H1 (cell line): ENCODE measurements around the gene MRRF. TPM values are rescaled to one million over a fixed set of nuclear protein-coding genes. Genes with fewer than 3 reads are reported as not detected.

ENCODE experiments used
- CTCF ChIA-PET: fragments of 300-600 bp; sonication (Branson Sonifier 250); formaldehyde crosslinking; loops from one replicate; lab custom pipeline; 2021; ENCODE audit not compliant: partially characterized antibody; lab: Charles Lee
- POLR2A ChIA-PET: fragments of 300-600 bp; sonication (Branson Sonifier 250); formaldehyde crosslinking; loops from one replicate; lab custom pipeline; 2021; ENCODE audit warnings: inconsistent platforms; ENCODE audit not compliant: partially characterized antibody; lab: Charles Lee
- DNase-seq, 2 experiments: peaks; one replicate each; pipeline versions ENCODE4 v3.0.0 to v3.0.0-alpha.2; 2010 to 2022; ENCODE audit warnings: low spot score in 2 of 2, low read depth in 1 of 2, mixed read lengths in 1 of 2
- FAIRE-seq: peaks from 2 replicates; lab custom pipeline; 2011; peaks lifted over from hg19 to GRCh38; lab: Jason Lieb, UNC
- H2AFZ ChIP-seq: 2 replicates; pipeline ENCODE4 v1.8.1; 2012; ENCODE audit warnings: low read length, inconsistent platforms
- H2AK5ac ChIP-seq: 2 replicates; pipeline ENCODE4 v1.6.1; 2013; ENCODE audit warnings: low read depth, low read length
- H2BK120ac ChIP-seq: replicated peaks from 2 replicates; pipeline ENCODE3; 2013; ENCODE audit warnings: low read depth, low read length, inconsistent platforms
- H2BK12ac ChIP-seq: 2 replicates; pipeline ENCODE4 v1.6.1; 2013; ENCODE audit warnings: low read depth, low read length
- H2BK15ac ChIP-seq: 2 replicates; pipeline ENCODE4 v1.6.1; 2013; ENCODE audit warnings: low read length
- H2BK20ac ChIP-seq: 2 replicates; pipeline ENCODE4 v1.6.1; 2013; ENCODE audit warnings: low read length
- H2BK5ac ChIP-seq: 2 replicates; pipeline ENCODE4 v1.6.1; 2013; ENCODE audit warnings: low read depth, low read length
- H3K14ac ChIP-seq: 2 replicates; pipeline ENCODE4 v1.6.1; 2013; ENCODE audit warnings: inconsistent platforms; ENCODE audit not compliant: insufficient read length
- H3K18ac ChIP-seq: 2 replicates; pipeline ENCODE4 v1.6.1; 2013; ENCODE audit warnings: low read length; ENCODE audit errors: extremely low read depth
- H3K23ac ChIP-seq: 2 replicates; pipeline ENCODE4 v1.6.1; 2013; ENCODE audit warnings: inconsistent platforms; ENCODE audit not compliant: insufficient read length
- H3K23me2 ChIP-seq: 2 replicates; pipeline ENCODE4 v1.6.1; 2013; ENCODE audit warnings: low read depth, low read length
- H3K27ac ChIP-seq: 2 replicates; pipeline ENCODE4 v1.6.1; 2011; ENCODE audit warnings: low read depth, low read length, inconsistent platforms
- H3K27me3 ChIP-seq, 4 experiments: replicated peaks in 1 of 4; 1 replicate in 1 of 4; 2 replicates in 3 of 4; pipeline versions ENCODE4 v1.6.1 to v1.8.1; 2011 to 2013; ENCODE audit warnings: low read length in 3 of 4, mild to moderate bottlenecking in 3 of 4, inconsistent platforms in 2 of 4, mixed read lengths in 2 of 4, moderate library complexity in 1 of 4; ENCODE audit not compliant: control insufficient read depth in 3 of 4, insufficient read depth in 3 of 4; ENCODE audit errors: extremely low read depth in 1 of 4
- H3K36me3 ChIP-seq, 4 experiments: 2 replicates each; pipeline versions ENCODE4 v1.6.1 to v1.8.1; 2011 to 2013; ENCODE audit warnings: mild to moderate bottlenecking in 4 of 4, low read length in 3 of 4, moderate library complexity in 2 of 4, control low read depth in 1 of 4, inconsistent platforms in 1 of 4; ENCODE audit not compliant: insufficient read depth in 4 of 4, control insufficient read depth in 2 of 4
- H3K4ac ChIP-seq: replicated peaks from 2 replicates; pipeline ENCODE3; 2013; ENCODE audit warnings: low read length, low read depth, mixed read lengths, inconsistent platforms; ENCODE audit not compliant: insufficient read length
- H3K4me1 ChIP-seq, 4 experiments: replicated peaks in 1 of 4; 1 replicate in 1 of 4; 2 replicates in 3 of 4; pipeline versions ENCODE4 v1.6.1 to v1.8.1; 2011 to 2013; ENCODE audit warnings: low read length in 3 of 4, inconsistent platforms in 2 of 4, mixed read lengths in 1 of 4; ENCODE audit not compliant: insufficient read depth in 4 of 4, control insufficient read depth in 3 of 4
- H3K4me2 ChIP-seq, 2 experiments: 2 replicates each; pipeline versions ENCODE4 v1.6.1 to v1.8.1; 2011 to 2013; ENCODE audit warnings: low read depth in 2 of 2, low read length in 2 of 2, control low read depth in 1 of 2, inconsistent platforms in 1 of 2, mild to moderate bottlenecking in 1 of 2; ENCODE audit not compliant: insufficient read depth in 1 of 2
- H3K4me3 ChIP-seq, 4 experiments: fragments of 200-600, 300-600 bp in 1 of 4; sonication (generic), shearing (Covaris generic), sonication (Bioruptor Twin) in 1 of 4; 2 replicates each; pipeline versions ENCODE4 v1.5.1 to v1.8.1; 2011 to 2016; ENCODE audit warnings: low read length in 4 of 4, low read depth in 3 of 4, control low read depth in 2 of 4, inconsistent platforms in 2 of 4, mild to moderate bottlenecking in 2 of 4, mixed read lengths in 1 of 4, moderate library complexity in 1 of 4; ENCODE audit not compliant: insufficient read depth in 2 of 4; ENCODE audit errors: extremely low read depth in 1 of 4
- H3K56ac ChIP-seq: replicated peaks from 2 replicates; pipeline ENCODE3; 2013; ENCODE audit warnings: low read depth, mild to moderate bottlenecking, mixed read lengths, low read length, inconsistent platforms; ENCODE audit not compliant: insufficient read length
- H3K79me1 ChIP-seq: 2 replicates; pipeline ENCODE4 v1.6.1; 2013; ENCODE audit warnings: low read depth, low read length, control low read depth
- H3K79me2 ChIP-seq, 2 experiments: 2 replicates each; pipeline versions ENCODE4 v1.6.1 to v1.8.1; 2012 to 2013; ENCODE audit warnings: low read length in 2 of 2, mild to moderate bottlenecking in 2 of 2, inconsistent platforms in 1 of 2; ENCODE audit not compliant: insufficient read depth in 2 of 2, control insufficient read depth in 1 of 2
- H3K9ac ChIP-seq, 4 experiments: replicated peaks in 1 of 4; 1 replicate in 1 of 4; 2 replicates in 3 of 4; pipeline versions ENCODE4 v1.6.1 to v1.8.1; 2011 to 2013; ENCODE audit warnings: low read depth in 3 of 4, low read length in 3 of 4, control low read depth in 2 of 4, mild to moderate bottlenecking in 2 of 4, moderate library complexity in 2 of 4, inconsistent platforms in 1 of 4; ENCODE audit errors: extremely low read depth in 1 of 4
- H3K9me3 ChIP-seq, 2 experiments: 2 replicates each; pipeline versions ENCODE4 v1.6.1 to v1.8.1; 2012 to 2013; ENCODE audit warnings: mild to moderate bottlenecking in 2 of 2, moderate library complexity in 2 of 2, control low read depth in 1 of 2, inconsistent platforms in 1 of 2, low read depth in 1 of 2, low read length in 1 of 2, mixed read lengths in 1 of 2; ENCODE audit not compliant: insufficient read depth in 2 of 2
- H4K20me1 ChIP-seq, 2 experiments: replicated peaks in 1 of 2; 2 replicates each; pipeline versions ENCODE3 to v1.8.1; 2011 to 2013; ENCODE audit warnings: inconsistent platforms in 2 of 2, low read length in 2 of 2, mild to moderate bottlenecking in 1 of 2; ENCODE audit not compliant: insufficient read depth in 2 of 2, control insufficient read depth in 1 of 2
- H4K5ac ChIP-seq: 2 replicates; pipeline ENCODE4 v1.6.1; 2013; ENCODE audit warnings: low read length, low read depth, mixed read lengths, inconsistent platforms; ENCODE audit not compliant: insufficient read length
- H4K8ac ChIP-seq: 2 replicates; pipeline ENCODE4 v1.8.0; 2013; ENCODE audit warnings: mild to moderate bottlenecking, moderate library complexity, low read length, inconsistent platforms; ENCODE audit not compliant: insufficient read depth; ENCODE audit errors: extremely low read depth
- H4K91ac ChIP-seq: replicated peaks from 2 replicates; pipeline ENCODE3; 2013; ENCODE audit warnings: low read length, mixed read lengths, inconsistent platforms; ENCODE audit not compliant: insufficient read length
- ASH2L ChIP-seq: fragments of 200-600, 300-600 bp; sonication (generic); IDR thresholded peaks from one replicate; pipeline ENCODE4 v1.7.1; 2017; ENCODE audit warnings: low read length
- BACH1 ChIP-seq: IDR thresholded peaks from 2 replicates; pipeline ENCODE4 v1.6.1; 2012; ENCODE audit warnings: low read length, improper control_type of control experiment
- CHD1 ChIP-seq: IDR thresholded peaks from 2 replicates; pipeline ENCODE4 v1.6.1; 2012; ENCODE audit warnings: low read depth, low read length, improper control_type of control experiment
- EZH2 ChIP-seq: fragments of 200-600 bp; sonication (generic); IDR thresholded peaks from 2 replicates; pipeline ENCODE4 v1.7.1; 2012; ENCODE audit warnings: low read depth, mild to moderate bottlenecking, moderate library complexity, low read length, inconsistent platforms; ENCODE audit not compliant: severe bottlenecking
- GTF2F1 ChIP-seq: IDR thresholded peaks from 2 replicates; pipeline ENCODE4 v1.6.1; 2012; ENCODE audit warnings: low read depth, low read length, improper control_type of control experiment, borderline replicate concordance
- JUN ChIP-seq: IDR thresholded peaks from 2 replicates; pipeline ENCODE4 v1.6.1; 2011; ENCODE audit warnings: low read depth, mild to moderate bottlenecking, improper control_type of control experiment, low read length
- MAX ChIP-seq: IDR thresholded peaks from 2 replicates; pipeline ENCODE4 v1.6.1; 2012; ENCODE audit warnings: inconsistent platforms
- RAD21 ChIP-seq, 2 experiments: IDR thresholded peaks in 1 of 2; conservative IDR thresholded peaks in 1 of 2; 2 replicates each; pipeline ENCODE4 v1.6.1; 2011; ENCODE audit warnings: low read depth in 2 of 2, low read length in 2 of 2, improper control_type of control experiment in 1 of 2, inconsistent platforms in 1 of 2, mild to moderate bottlenecking in 1 of 2, moderate library complexity in 1 of 2
- SAP30 ChIP-seq: fragments of 300-600 bp; sonication (generic); IDR thresholded peaks from 2 replicates; pipeline ENCODE4 v1.7.1; 2012; ENCODE audit warnings: low read length, moderate library complexity, mild to moderate bottlenecking, inconsistent platforms; ENCODE audit not compliant: insufficient read depth, insufficient replicate concordance
- SIN3A ChIP-seq, 2 experiments: IDR thresholded peaks in 1 of 2; conservative IDR thresholded peaks in 1 of 2; 2 replicates each; pipeline ENCODE4 v1.6.1; 2011 to 2012; ENCODE audit warnings: low read length in 2 of 2, improper control_type of control experiment in 1 of 2, low read depth in 1 of 2, mild to moderate bottlenecking in 1 of 2
- SIRT6 ChIP-seq: IDR thresholded peaks from one replicate; pipeline ENCODE4 v1.7.1; 2012; ENCODE audit warnings: low read length, inconsistent platforms
- SP1 ChIP-seq: IDR thresholded peaks from 2 replicates; pipeline ENCODE4 v1.6.1; 2011; ENCODE audit warnings: low read depth, low read length
- TAF7 ChIP-seq: optimal IDR thresholded peaks from 2 replicates; pipeline ENCODE3; 2011; ENCODE audit warnings: low read depth, mild to moderate bottlenecking, inconsistent platforms, low read length, moderate library complexity, borderline replicate concordance
- WGBS, 2 experiments: shearing (Covaris generic) in 1 of 2; methylation state at CpG; one replicate each; pipeline versions ENCODE4 v1.1.6 to v1.1.7; 2013 to 2015; ENCODE audit warnings: low lambda C conversion rate in 2 of 2, mixed read lengths in 2 of 2, inconsistent platforms in 1 of 2, low coverage in 1 of 2, missing lambda C conversion rate in 1 of 2; ENCODE audit not compliant: insufficient replicate concordance in 2 of 2, insufficient coverage in 1 of 2, insufficient read length in 1 of 2; ENCODE audit errors: extremely low coverage in 1 of 2, missing lambda C conversion rate in 1 of 2; 5-methylcytosine and 5-hydroxymethylcytosine counted together
- polyA plus RNA-seq, 7 experiments: library from polyadenylated mRNA; depleted of rRNA in 3 of 7; stranded (reverse) in 5 of 7; unstranded in 2 of 7; fragments of >200 nt in 5 of 7; fragments of 200-250 nt in 2 of 7; gene quantifications; 1 replicate in 5 of 7; 2 replicates in 1 of 7; 4 replicates in 1 of 7; pipeline versions ENCODE4 v1.2.1 to v1.2.3, GENCODE V29; 2011 to 2013; ENCODE audit warnings: missing spikeins in 2 of 7, mixed read lengths in 2 of 7
- total RNA-seq: library from RNA; stranded (reverse); fragmentation: NEBNext Ultra II Directional; extraction: Animal tissue kit (Norgen Biotek cat#: 25700); gene quantifications from 2 replicates; pipeline ENCODE4 v1.2.1, GENCODE V29; 2021

The MRRF gene
- total and polyA plus RNA-seq, 2 of the 8 experiments (the other 6 are each of a cell fraction or from before 2014, with no cell fraction given) = 29.4 to 47.8 TPM

GRCh38 chr9:122327175-122327574 is 62.5 kb downstream of the MRRF start:
- Histone ChIP-seq H4K5ac (no peak overlapping the region), H2BK120ac (no peak overlapping the region), H3K23me2 (no peaks in the 10 kb centered on the region; the same call in 1 of the 2 replicates), H3K18ac (no peak overlapping the region), H3K4ac (no peak overlapping the region), H3K4me2 (no peak overlapping the region), H3K36me3 (peaks cover 5 to 22% (median 10%) of the 10 kb centered on the region in 4 experiments; a peak in 7 of 8 replicates), H2BK15ac (no peak overlapping the region), H2BK20ac (no peak overlapping the region), H4K20me1 (no peaks in the 10 kb centered on the region), H2BK12ac (no peak overlapping the region), H2AK5ac (no peak overlapping the region), H2BK5ac (no peak overlapping the region), H3K14ac (no peak overlapping the region), H3K23ac (no peak overlapping the region), H2AFZ (no peak overlapping the region), H4K91ac (no peak overlapping the region), H3K9ac (no peak overlapping the region), H3K27me3 (no peaks in the 10 kb centered on the region), H3K9me3 (no peaks in the 10 kb centered on the region), H3K79me1 (no peaks in the 10 kb centered on the region), H3K4me3 (no peak overlapping the region), H4K8ac (no peak overlapping the region), H3K4me1 (peaks cover 0 to 9% (median 6%) of the 10 kb centered on the region in 4 experiments; a peak in 4 of 7 replicates), H3K79me2 (no peaks in the 10 kb centered on the region), H3K56ac (no peak overlapping the region), H3K27ac (no peak overlapping the region)
- ChIA-PET CTCF (interaction anchor here (0.8 to 1.3 kb wide), 5 partner anchors 8 to 228 kb away, joined by 3 to 4 read pairs (median 3); no protein-coding TSS in a partner anchor), POLR2A (interaction anchor here (0.7 to 2.3 kb wide), 3 partner anchors 10 to 19 kb away, joined by 3 to 8 read pairs (median 3); no protein-coding TSS in a partner anchor)
- FAIRE-seq = no peak
- no peak for DNase-seq
- 80% methylated on average over 2 of the region's 2 CpGs; no CpG with 5 or more reads in 1 of the 2 experiments for WGBS, 2 experiments
- no peak for TF ChIP-seq SAP30
- TF ChIP-seq ASH2L = no peak
- no peak for TF ChIP-seq EZH2
- no peak for TF ChIP-seq MAX
- no peak for TF ChIP-seq SIRT6
- no peak for TF ChIP-seq CHD1
- no peak for TF ChIP-seq TAF7
- TF ChIP-seq BACH1 = no peak
- no peak for TF ChIP-seq GTF2F1
- no peak for TF ChIP-seq JUN
- no peak for TF ChIP-seq SP1
- TF ChIP-seq RAD21 (IDR thresholded peaks at IDR 0.05 in 1 of 2, conservative IDR thresholded peaks at IDR 0.05 in 1 of 2; ENCODE audit: low read depth in 2 of 2, low read length in 2 of 2) = no peak
- no peak for TF ChIP-seq SIN3A (conservative IDR thresholded peaks at IDR 0.05 in 1 of 2, IDR thresholded peaks at IDR 0.05 in 1 of 2; ENCODE audit: low read depth in 1 of 2, low read length in 2 of 2)
